ENCODE measurements around the gene RAB25. TPM values are rescaled to one million over a fixed set of nuclear protein-coding genes. Genes with fewer than 3 reads are reported as not detected.

Gene RAB25
- total RNA-seq, 3 donors from 2014 or later (not counting 1 experiment from before 2014, with no cell fraction given) = 0.82 TPM; not detected in 2

GRCh38 chr1:156052862-156053767, 7.8 kb upstream of the RAB25 start:
- Histone ChIP-seq H3K36me3 (ENCODE audit: control insufficient read depth, insufficient read depth, low read length) (peaks cover 11% of the 10 kb centered on the region), H3K27ac (ENCODE audit: low read length) (peak overlapping the region; percentile 41), H3K4me1 (ENCODE audit: control insufficient read depth, insufficient read depth, low read length) (peaks cover 27% of the 10 kb centered on the region), H3K27me3 (ENCODE audit: control insufficient read depth, insufficient read depth, low read length) (no peaks in the 10 kb centered on the region), H3K4me3 (ENCODE audit: low read length) (peak overlapping the region; percentile 70), H3K9me3 (ENCODE audit: control insufficient read depth, insufficient read depth, low read length) (no peaks in the 10 kb centered on the region)
- WGBS (ENCODE audit: insufficient coverage) = 1% methylated on average over 44 of the region's 63 CpGs
- peaks cover 32 to 33% of the 10 kb centered on the region in 2 donors for H3K4me1 Mint-ChIP-seq
- peak overlapping the region; percentile 93 for H3K4me3 Mint-ChIP-seq
- peak; percentile 15 for TF ChIP-seq CTCF (IDR thresholded peaks at IDR 0.05)
- H3K9me3 Mint-ChIP-seq = no peaks in the 10 kb centered on the region
- peak overlapping the region; percentile 80 to 85 for H3K27ac Mint-ChIP-seq
- intact Hi-C loops (cut with micrococcal nuclease) = no loop called here
- H3K27me3 Mint-ChIP-seq (ENCODE audit: low read depth in 2 of 2) = no peaks in the 10 kb centered on the region
- ATAC-seq = peak; percentile 18 to 20 (median 18)
- H3K36me3 Mint-ChIP-seq = no peaks in the 10 kb centered on the region
- DNase-seq = peak; percentile 43 to 78

- Mint-ChIP-seq H3K4me3 (peak within 1 kb of the TSS; percentile 98), H3K36me3 (no peaks in the 10 kb centered on the region), H3K27me3 (ENCODE audit: low read depth in 2 of 2) (no peaks in the 10 kb centered on the region), H3K27ac (peak within 1 kb of the TSS; percentile 89 to 93), H3K9me3 (no peaks in the 10 kb centered on the region), H3K4me1 (peaks cover 32 to 33% of the 10 kb centered on the region in 2 donors)
- Histone ChIP-seq H3K27me3 (ENCODE audit: control insufficient read depth, insufficient read depth, low read length) (no peaks in the 10 kb centered on the region), H3K4me3 (ENCODE audit: low read length) (peak within 1 kb of the TSS; percentile 70), H3K9me3 (ENCODE audit: control insufficient read depth, insufficient read depth, low read length) (no peaks in the 10 kb centered on the region), H3K36me3 (ENCODE audit: control insufficient read depth, insufficient read depth, low read length) (peaks cover 4% of the 10 kb centered on the region), H3K4me1 (ENCODE audit: control insufficient read depth, insufficient read depth, low read length) (peaks cover 27% of the 10 kb centered on the region), H3K27ac (ENCODE audit: low read length) (peak within 1 kb of the TSS; percentile 84)
- ATAC-seq (peak; percentile 75 to 87 (median 75)), DNase-seq (peak; percentile 80 to 90)
- peak; percentile 43 for TF ChIP-seq CTCF (IDR thresholded peaks at IDR 0.05)
- 0% methylated on average over 44 of the region's 49 CpGs for WGBS (ENCODE audit: insufficient coverage)
- intact Hi-C loops (cut with micrococcal nuclease) = loop anchor here (1.0 kb wide), 2 partner anchors 33 to 195 kb away; partner anchors contain the start of gene SYT11
Observed at GRCh38 chr1:156053768-156054499, 7.0 kb upstream of the RAB25 start, which contains the start of gene UBQLN4. TSS of gene UBQLN4 (minus strand) at chr1:156053798. CDS start at chr1:156053701, 97 bp downstream.

DNA sequence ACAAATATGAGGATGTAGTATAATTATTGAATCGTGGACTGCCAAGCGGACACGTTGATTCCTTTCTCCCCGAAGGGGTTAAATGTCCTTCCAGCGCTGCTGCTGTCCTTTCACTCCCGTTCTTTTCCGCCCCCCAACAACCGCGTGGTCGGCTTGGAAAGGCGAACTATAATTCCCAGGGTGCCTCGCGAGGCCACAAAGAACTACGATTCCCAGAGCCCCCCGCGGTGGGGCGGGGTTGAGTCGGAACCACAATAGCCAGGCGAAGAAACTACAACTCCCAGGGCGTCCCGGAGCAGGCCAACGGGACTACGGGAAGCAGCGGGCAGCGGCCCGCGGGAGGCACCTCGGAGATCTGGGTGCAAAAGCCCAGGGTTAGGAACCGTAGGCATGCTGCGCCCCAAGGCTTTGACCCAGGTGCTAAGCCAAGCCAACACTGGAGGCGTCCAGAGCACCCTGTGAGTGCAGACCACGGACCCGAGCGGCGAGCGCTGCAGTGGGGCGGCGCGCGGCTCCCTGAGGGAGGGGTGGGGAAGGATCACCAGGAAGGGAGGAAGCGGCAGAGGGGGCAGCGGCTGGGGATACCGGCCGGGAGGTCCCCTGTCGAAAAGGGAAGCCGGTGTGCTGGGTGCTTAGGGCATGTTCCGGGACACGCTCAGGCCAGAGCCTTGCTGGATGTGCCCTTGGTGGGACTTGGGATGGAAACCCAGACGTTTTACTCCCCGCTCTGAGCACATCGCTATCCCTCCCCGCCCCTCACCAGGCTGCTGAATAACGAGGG, 6.3 kb upstream of the RAB25 start, which contains the start of gene LAMTOR2:
LAMTOR2 (plus strand) TSS at position 283 of the 781 bp plus-strand sequence; CDS start at position 391, 108 bp downstream.
- H3K4me3 ChIP-seq (ENCODE audit: low read length) = peak within 1 kb of the TSS; percentile 70
- no peak for TF ChIP-seq CTCF (IDR thresholded peaks at IDR 0.05)
- H3K9me3 Mint-ChIP-seq = no peaks in the 10 kb centered on the region
- ATAC-seq (peak; percentile 78 to 91 (median 83)), DNase-seq (peak; percentile 93 to 95)
- H3K4me1 Mint-ChIP-seq = peaks cover 31 to 33% of the 10 kb centered on the region in 2 donors
- no peaks in the 10 kb centered on the region for H3K36me3 Mint-ChIP-seq
- intact Hi-C loops (cut with micrococcal nuclease) = loop anchor here (1.0 kb wide), 2 partner anchors 33 to 195 kb away; partner anchors contain the start of gene SYT11
- no peaks in the 10 kb centered on the region for H3K27me3 Mint-ChIP-seq (ENCODE audit: low read depth in 2 of 2)
- H3K27ac Mint-ChIP-seq = peak within 1 kb of the TSS; percentile 89 to 93
- H3K4me1 ChIP-seq (ENCODE audit: control insufficient read depth, insufficient read depth, low read length) = peaks cover 27% of the 10 kb centered on the region
- under 1% methylated on average over 53 of the region's 53 CpGs for WGBS (ENCODE audit: insufficient coverage)
- H3K9me3 ChIP-seq (ENCODE audit: control insufficient read depth, insufficient read depth, low read length) = no peaks in the 10 kb centered on the region
- peak within 1 kb of the TSS; percentile 84 for H3K27ac ChIP-seq (ENCODE audit: low read length)
- peak within 1 kb of the TSS; percentile 98 for H3K4me3 Mint-ChIP-seq
- peaks cover 3% of the 10 kb centered on the region for H3K36me3 ChIP-seq (ENCODE audit: control insufficient read depth, insufficient read depth, low read length)
- H3K27me3 ChIP-seq (ENCODE audit: control insufficient read depth, insufficient read depth, low read length) = no peaks in the 10 kb centered on the region
